NCI-H82 (cell line): ENCODE results near the gene SLC16A13.
A peak's percentile ranks its signal among the peaks of the same experiment; 100 is the strongest.
"Not testable (repeated sequence)": the region's sequence is repeated elsewhere in the genome, so short reads cannot be mapped to it uniquely, and the experiment has no call there.

Experiments used
- DNase-seq: peaks from one replicate; lab custom pipeline; 2025; lab: John Stamatoyannopoulos, UW

Gene SLC16A13

DNA sequence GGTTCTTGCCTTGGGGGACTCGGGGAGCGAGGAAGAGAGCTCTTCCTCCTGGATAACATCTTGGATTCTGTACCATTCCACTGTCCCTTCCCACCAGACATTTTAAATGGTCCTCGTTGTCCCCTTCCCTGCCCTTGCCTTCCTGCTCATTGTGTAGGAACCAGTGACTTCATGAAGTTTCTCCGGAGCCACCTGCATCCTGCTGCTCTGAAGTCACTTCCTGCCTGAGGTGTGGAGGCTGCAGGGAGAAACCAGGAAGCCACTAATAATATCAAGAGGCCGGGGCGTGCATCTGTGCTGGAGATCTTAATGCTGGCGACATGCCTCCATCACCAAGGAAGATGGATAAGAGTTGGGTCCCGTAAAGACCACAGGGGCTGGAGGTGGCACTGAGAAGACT lies 6.2 kb upstream of the SLC16A13 start:
- no peak for DNase-seq

DNA sequence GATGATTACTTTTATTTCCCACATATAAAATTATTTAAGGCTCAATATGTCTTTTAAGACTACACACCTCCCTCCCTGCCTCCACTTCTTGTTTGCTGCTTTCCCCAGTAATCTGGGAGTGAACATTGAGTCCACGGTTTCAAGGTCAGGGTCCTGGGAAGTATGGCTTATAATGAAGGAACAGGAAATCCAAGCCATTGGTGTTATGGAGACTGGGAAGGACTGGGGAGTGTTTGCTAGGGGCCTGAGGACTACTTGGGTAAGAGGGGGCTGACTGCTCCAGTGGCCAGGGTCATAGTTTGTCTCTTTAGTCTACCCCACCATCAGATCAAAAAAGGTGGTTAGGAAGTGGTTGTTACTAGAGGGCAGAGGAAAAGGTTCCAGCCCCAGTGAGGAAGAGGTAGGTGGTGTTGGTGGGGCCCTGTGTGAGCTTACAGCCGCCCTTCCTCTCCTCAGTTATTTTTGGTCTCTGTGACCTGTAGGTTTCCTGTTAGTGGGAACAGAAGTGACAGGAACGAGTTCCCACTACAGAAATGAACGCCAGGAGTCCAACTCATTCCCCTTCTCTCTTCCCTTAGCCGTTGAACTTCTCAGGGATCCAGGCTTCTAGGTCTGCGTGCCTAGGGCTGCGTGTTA lies 742 bp upstream of the SLC16A13 start:
- no peak for DNase-seq

DNA sequence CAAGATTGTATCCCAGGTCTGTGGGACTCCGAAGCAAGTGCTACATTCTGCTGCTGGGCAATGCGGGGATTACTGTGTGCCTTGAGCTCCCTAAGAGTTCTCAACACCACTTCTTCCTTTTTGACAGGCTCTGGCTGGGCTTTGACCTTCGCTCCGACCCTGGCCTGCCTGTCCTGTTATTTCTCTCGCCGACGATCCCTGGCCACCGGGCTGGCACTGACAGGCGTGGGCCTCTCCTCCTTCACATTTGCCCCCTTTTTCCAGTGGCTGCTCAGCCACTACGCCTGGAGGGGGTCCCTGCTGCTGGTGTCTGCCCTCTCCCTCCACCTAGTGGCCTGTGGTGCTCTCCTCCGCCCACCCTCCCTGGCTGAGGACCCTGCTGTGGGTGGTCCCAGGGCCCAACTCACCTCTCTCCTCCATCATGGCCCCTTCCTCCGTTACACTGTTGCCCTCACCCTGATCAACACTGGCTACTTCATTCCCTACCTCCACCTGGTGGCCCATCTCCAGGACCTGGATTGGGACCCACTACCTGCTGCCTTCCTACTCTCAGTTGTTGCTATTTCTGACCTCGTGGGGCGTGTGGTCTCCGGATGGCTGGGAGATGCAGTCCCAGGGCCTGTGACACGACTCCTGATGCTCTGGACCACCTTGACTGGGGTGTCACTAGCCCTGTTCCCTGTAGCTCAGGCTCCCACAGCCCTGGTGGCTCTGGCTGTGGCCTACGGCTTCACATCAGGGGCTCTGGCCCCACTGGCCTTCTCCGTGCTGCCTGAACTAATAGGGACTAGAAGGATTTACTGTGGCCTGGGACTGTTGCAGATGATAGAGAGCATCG lies 2.4 kb downstream of the SLC16A13 start:
- DNase-seq = peak; percentile 39

DNA sequence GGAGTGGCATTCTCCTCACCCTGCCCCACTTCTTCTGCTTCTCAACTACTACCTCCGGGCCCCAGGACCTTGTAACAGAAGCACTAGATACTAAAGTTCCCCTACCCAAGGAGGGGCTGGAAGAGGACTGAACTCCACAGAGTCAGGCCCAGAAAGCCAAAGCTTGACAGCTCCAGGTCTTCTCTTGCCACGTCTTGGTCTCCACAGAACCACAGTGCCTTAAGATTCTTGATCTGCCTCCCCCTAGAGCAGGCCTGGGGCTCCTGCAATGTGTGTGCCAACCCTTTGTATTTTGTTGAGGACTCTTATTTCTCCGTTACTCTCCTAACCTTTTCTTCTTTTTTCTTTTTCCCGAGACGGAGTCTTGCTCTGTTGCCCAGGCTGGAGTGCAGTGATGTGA lies 4.0 kb downstream of the SLC16A13 start:
- no peak for DNase-seq

DNA sequence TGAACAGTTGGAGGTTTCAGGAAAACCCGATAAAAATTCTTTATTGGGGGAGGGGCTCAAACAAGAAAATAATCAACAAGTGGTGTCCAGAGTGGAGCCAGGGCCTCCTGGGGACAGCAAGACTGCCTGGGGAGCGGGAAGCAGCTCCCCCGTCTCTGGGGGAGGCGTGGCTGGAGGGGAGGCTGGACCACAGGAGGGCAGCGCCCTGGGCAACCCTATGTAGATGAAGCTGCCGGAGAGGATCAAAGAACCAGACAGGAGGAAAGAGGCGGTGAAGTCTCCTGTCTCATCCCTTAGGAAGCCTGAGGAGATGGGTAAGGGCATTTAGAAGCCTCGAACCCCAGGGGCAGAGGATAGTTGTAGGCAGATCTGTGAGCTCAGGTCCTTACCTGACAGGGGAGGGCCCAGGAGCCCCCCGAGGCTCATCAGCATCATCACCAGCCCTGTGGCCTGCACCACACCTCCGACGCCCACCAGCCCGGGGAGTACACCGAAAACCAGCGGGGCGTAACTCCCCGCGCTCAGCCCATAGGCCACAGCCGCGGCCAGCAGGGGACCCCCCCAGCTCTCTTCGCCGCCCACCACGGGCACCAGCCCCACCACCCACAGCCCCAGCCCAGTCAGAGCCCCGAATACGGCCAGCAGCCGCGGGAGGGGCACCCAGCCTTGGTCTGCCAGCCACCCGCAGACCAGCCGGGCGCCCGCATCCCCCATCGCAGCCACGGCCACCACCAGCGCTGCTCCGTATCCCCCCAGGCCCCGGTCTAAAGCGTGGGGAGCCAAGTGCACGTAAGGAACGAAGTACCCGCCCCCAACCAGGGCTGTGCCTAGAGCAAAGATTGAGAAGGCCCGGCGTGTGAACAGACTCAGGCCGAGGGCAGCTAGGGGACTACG lies 6.0 kb downstream of the SLC16A13 start:
- DNase-seq = no peak

DNA sequence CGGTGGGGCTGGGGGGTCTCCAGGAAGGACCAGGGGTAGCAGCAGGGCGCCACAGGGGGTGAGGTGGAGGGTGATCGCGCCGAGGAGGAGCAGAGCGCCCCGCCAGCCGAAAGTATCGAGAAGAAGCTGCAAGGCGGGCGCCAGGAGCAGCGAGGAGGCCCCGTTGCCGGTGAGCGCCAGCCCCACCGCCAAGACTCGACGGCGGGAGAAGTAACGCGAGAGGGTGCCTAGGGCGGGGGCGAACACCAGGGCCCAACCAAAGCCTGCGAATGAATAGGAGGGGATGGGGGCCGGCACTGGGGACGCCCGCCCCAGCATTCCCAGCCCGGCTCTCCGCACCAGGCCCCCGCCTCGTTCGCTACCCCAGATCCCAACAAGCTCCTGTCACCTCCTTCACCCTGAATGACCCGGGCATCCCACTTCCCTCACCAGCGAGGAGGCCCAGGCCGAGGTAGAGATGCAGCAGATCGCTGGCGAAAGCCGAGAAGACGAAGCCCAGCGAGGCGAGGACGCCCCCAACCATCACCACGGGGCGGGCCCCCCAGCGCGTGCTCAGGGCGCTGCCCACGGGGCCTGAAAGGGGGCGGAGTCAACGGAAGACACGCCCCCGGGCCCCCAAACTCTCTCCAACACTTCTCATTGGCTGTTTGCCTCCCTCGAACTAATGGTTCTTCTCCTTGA lies 6.8 kb downstream of the SLC16A13 start:
- no peak for DNase-seq

DNA sequence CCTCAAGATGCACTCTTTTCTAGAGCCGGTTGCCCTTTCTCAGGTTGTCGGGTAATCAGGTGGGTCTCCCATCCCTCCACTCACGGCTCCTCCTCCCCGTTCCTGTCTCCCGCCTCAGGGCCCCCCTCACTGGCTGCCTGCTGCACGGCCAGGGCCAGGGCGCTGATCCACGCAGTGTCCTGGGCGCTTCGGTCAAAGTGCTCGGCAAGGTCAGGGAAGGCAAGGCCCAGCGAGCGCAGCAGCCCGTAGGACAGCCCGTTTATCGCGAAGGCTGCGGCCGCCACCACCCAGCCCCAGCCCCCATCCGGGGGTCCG lies 7.3 kb downstream of the SLC16A13 start:
- DNase-seq = no peak

DNA sequence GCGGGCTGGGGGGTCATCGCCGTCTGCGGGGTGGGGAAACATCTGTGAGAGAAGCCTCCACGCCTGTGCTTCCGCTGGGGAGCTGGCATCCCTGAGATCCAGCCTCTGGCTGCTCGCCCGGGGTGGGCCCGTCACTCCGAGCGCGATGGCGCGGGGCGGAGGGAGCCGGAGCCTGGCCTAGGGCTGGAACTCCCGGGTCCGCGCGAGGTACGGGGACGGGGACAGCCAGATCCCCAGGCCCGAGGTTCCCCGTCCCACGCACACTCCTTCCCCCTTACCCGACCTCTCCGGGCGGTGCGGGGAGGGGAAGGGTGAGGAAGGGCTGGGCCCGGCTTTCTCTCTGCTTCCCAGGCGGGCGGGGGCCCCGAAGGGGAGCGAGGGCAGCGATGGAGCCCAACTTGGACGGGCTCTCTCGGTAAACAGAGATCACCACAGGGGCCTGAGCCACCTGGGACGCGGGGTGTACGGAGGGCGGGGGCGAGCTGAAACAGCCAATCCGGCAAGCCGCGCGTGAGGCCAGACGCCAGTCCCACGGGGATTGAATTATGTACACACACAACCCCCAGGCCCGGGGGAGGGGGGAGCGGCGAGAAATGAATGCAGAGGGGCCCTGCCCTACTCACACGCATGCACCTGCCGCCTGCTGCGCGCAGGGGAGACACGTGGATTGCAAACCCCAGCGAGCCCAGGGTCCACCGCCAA lies 7.8 kb downstream of the SLC16A13 start, which contains the start of gene SLC16A11:
TSS of gene SLC16A11 (minus strand) at position 596 of the 702 bp plus-strand sequence. CDS start at position 17, 579 bp downstream.
- peak; percentile 79 for DNase-seq

DNA sequence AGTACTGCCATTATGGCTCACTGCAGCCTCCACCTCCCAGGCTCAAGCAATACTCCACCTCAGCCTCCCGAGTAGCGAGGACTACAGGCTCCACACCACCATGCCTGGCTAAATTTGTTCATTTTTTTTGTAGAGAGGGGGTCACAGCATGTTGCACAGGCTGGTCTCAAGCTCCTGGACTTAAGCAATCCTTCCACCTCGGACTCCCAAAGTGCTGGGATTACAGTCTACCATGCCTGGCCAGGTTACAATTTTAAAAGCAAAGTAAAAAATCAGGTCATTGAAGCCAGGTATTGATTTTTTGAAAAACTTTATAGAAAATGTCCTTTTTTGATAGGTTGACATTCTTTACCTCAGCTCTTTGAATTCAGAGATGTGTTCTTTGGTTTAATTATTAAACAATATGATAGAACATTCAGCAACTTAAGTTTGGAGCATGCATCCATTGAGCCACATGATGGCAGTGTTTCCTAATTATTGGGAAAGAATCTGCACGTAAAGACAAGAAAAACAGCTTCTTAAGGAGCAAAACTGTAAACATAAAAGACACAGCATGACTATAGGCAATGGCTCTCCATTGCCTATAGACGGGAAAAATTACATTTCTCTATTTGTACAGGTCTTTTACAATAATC lies 9.8 kb downstream of the SLC16A13 start:
- DNase-seq = peak; percentile 78

DNA sequence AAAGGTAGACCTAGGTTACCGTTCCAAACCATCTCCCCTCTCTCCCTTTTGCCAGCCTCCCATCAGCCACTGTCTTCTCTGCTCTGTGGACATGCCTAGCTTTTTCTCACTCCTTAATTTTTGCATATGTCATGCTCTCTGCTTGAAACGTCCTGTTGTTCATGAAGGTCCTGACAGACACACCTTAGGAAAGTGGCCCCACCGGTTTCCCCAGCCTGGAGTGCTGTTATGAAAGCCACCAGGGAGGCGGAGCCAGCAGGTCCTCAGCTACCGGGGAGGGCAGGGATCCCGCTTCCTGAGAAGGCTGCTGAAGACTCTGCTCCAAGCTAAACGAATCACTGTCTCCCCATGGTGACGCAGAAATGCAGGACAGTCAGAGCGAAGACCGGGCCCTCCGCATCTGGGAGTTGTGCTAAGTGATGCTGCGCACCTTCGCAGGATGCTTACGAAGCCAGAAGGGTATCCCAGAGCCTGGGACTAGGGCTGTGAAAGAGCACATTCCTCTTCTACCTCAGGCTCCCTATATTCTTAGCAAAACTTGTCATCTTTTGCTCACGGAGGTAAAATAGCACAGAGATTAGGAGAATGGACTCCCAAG lies 10.4 kb downstream of the SLC16A13 start:
- peak; percentile 56 for DNase-seq

DNA sequence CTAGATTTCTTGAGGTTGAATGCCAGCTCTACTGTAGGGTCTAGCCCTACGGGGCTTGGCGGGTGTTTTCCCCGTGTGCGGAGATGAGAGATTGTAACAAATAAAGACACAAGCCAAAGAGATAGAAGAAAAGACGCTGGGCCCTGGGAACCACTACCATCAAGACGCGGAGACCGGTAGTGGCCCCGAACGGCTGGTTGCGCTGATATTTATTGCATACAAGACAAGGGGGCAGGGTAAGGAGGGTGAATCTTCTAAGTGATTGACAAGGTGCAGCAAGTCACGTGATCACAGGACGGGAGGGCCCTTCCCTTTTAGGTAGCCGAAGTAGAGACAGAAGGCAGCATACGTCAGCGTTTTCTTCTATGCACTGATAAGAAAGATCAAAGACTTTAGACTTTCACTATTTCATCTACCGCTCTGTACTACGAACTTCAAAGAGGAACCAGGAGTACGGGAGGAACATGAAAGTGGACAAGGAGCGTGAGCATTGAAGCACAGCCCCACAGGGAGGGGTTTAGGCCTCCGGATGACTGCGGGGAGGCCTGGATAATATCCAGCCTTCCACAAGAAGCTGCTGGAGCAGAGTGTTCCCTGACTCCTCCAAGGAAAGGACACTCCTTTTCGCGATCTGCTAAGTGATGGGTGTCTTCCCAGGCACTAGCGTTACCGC lies 11.0 kb downstream of the SLC16A13 start:
- DNase-seq = peak; percentile 77

DNA sequence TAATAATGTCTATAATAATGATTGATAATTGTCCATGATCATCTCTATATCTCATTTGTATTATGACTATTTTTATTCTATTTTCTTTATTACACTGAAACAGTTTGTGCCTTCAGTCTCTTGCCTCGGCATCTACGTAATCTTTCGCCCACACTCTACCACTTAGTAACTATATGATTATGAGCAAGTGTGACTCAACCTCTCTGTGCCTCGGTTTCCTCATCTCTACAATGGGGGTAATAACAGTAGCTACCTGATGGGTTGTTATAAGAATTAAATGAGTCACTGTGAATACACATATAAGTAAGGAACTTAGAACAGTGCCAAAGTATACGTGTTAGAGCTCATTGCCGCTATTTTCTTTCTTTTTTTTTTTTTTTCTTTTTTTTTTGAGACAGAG lies 11.8 kb downstream of the SLC16A13 start:
- DNase-seq = no peak

DNA sequence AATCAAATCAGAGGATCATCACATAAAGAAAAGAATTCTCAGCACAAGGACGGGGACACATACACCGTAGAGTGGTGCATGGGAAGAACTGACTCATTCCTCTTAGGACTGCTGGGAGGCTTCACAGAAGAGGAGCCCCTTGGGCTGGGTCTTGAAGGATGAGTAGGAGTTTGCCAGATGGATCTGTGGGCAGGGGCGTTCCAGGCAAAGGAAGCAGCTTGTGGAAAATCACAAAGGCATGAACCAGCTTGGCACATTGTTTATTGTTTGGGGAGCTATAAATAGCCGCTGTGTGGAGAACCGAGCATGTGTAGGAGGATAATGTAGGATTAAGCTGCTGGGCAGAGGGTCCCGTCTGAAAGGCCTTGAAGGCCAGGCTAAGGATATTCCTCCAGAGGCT lies 13.2 kb downstream of the SLC16A13 start:
- DNase-seq = peak; percentile 64

DNA sequence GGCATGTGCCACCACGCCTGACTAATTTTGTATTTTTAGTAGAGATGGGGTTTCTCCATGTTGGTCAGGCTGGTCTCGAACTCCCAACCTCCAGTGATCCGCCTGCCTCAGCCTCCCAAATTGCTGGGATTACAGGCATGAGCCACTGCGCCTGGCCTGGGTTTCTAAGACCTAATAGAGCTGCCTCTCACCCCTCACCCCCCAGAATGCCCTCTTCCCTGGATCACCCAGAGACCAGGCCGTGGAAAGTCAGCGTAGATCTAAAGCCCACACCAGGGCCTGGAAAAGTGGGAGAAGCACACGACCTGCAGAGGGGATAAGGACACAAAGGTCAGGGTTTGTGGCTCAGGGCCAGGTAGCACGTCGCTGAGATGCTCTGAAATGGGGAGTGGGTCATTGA lies 14.8 kb downstream of the SLC16A13 start:
- not testable (repeated sequence) for DNase-seq

DNA sequence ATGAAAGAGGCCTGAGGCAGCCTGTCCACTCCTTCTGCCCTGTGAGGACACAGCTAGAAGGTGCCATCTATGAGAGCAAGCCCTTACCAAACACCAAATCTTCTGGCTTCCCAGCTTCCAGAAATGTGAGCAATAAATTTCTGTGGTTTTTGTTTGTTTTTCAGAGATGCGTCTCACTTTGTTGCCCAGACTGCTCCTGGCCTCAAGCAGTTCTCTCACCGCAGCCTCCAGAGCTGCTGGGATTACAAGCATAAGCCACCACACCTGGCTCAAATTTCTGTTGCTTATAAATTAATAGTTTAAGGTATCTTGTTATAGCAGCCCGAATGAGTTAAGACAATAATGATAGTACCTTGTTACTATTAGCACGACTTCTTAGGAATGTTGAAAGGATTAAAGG lies 20.6 kb downstream of the SLC16A13 start:
- peak; percentile 23 for DNase-seq

DNA sequence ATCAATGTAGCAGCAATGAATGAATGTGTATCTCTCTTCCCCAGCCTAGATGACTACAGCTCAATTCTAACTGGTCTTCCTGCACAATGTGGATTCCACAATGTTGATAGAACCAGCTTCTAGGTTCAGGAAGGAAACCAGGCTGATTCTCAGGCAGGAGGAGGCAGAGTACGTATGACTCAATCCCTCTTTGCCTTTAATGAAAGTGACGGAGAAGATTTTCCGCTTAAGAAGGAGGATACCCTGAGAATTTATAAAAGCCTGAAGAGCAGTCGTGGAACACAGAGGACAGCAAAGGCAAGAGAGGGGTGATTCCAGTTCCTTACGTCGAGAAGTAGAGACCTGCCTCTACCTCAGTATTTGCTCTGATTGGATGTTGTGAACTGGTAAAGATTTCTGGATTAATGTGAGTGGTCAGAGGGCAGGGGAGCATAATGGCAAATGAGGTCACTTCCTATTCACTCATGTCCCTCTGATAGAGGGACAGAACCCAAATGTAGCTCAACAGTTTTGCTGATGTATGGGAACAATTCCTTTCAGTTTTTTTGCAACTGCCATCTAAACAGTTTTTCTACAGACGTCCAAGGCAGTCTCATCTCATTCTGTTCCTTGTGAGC lies 23.1 kb downstream of the SLC16A13 start:
- no peak for DNase-seq

DNA sequence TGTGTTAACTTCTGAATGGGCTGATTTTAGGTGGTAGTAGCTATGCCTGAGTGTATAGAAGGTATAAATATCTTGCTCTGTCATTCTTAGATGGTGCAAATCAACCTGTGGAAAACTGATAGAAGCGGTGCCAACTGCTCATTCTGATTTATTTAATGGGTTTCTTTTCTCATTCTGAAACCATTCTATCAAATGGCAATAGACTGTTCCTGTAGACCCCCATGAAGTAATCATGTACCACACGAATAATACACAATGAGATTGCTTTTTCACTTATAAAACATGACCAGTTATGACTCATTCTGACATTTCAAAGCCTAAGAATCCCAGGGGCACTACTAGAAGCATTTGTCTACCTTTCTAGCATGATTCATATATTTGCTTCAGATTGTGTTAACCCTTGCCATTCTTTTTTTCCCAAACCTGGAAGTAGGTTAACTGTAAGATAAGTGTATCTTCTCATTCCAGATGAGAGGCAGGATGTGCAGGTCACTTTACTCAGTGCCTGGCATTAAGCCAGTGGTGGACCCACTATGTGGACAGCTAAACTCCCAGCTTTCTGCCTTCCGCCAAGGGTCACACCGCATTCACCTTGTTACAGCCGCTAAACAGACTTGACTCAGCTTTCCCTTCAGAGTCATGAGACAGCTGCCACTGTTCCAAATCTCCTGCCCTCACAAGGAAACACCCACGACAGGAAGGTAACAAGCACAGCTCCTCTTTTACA lies 24.5 kb downstream of the SLC16A13 start:
- DNase-seq = no peak

DNA sequence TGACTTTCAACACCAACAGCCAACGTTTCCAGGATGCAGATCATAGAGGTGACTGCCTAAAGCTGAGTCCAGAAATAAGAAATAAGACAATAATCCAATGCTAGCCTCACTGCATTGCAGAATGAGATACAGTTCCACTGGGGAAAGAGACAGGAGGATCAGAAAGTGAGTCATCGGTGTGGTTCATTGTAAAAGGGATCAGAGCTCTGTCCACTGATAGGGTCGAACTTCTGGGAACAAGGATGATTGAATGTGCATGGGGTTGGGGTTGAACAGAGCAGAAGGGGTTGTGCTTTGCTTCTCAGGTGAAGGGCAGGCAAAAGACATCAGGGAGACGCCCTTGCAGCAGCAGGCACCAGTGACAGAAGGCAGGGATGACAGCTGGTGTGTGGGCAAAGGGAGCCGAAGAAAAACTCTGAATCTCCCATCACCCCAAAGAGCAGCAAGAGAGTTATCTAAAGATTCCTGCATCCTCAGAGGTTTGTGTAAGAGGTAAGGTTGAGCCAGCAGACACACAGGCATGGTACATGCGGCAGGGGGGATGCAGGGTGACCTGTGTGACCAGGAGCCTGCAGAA lies 27.8 kb downstream of the SLC16A13 start:
- no peak for DNase-seq
